ENCODE results near the gene PAPPA. TPM values are rescaled to one million over a fixed set of nuclear protein-coding genes. Genes with fewer than 3 reads are reported as not detected.

Gene PAPPA
- total RNA-seq, 1 experiment from 2014 or later: 0.22 TPM

DNA sequence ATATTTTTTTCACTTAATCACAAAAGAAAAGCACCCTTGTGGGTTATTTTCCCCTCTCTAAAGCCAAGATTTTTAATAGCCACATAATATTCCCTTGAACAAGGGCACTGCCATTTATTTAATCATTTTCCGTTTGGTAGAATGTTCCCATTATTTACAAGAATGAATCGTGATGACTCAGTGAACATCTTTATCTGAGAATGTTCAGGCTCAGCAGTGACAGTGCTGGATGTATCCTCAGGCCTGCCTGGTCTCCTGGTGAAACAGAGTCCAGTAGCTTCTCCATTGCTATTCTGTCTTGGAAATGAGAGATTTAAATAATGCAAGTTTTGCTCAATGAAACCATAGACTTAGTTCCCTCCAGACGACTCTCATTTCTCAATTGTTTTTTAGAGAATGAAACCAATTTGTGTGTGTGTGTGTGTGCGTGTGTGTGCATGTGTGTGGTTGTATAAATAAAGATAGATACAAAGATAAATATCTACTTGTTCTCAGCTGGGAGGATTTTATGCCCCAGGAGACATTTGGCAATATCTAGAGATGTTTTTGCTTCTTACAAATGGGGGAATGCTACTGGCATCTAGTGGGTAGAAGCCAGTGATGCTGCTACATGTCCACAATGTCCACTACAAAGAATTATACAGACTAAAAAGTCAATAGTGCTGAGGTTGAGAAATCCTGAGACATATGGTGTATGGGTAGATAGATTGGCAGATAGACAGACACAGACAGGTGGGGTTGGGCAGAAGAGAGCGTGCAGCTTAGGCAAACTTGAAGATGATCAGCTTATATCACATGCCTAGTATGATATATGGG is 55.0 kb downstream of the PAPPA start:
- no peaks in the 10 kb centered on the region for H3K9me3 Mint-ChIP-seq
- CTCF ChIA-PET: no interaction called here
- ATAC-seq (no peak), DNase-seq (ENCODE audit: low spot score) (no peak)
- POLR2A ChIA-PET: no interaction called here
- H3K27me3 Mint-ChIP-seq (ENCODE audit: low read depth): peaks cover 11% of the 10 kb centered on the region
- no peaks in the 10 kb centered on the region for H3K36me3 Mint-ChIP-seq
- peaks cover 22% of the 10 kb centered on the region for H3K4me1 Mint-ChIP-seq
- TF ChIP-seq ZNF423 (CRISPR knock-in tag; IDR thresholded peaks at IDR 0.05): no peak
- no peak for TF ChIP-seq PRRX2 (CRISPR knock-in tag; IDR thresholded peaks at IDR 0.05)
- TF ChIP-seq, protein P1, sequence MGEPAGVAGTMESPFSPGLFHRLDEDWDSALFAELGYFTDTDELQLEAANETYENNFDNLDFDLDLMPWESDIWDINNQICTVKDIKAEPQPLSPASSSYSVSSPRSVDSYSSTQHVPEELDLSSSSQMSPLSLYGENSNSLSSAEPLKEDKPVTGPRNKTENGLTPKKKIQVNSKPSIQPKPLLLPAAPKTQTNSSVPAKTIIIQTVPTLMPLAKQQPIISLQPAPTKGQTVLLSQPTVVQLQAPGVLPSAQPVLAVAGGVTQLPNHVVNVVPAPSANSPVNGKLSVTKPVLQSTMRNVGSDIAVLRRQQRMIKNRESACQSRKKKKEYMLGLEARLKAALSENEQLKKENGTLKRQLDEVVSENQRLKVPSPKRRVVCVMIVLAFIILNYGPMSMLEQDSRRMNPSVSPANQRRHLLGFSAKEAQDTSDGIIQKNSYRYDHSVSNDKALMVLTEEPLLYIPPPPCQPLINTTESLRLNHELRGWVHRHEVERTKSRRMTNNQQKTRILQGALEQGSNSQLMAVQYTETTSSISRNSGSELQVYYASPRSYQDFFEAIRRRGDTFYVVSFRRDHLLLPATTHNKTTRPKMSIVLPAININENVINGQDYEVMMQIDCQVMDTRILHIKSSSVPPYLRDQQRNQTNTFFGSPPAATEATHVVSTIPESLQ (CRISPR knock-in tag; IDR thresholded peaks at IDR 0.05): no peak
- no peak for TF ChIP-seq ZNF396 (CRISPR knock-in tag; IDR thresholded peaks at IDR 0.05; ENCODE audit: borderline replicate concordance)
- no peak overlapping the region for H3K27ac Mint-ChIP-seq
- H3K4me3 Mint-ChIP-seq: no peak overlapping the region

DNA sequence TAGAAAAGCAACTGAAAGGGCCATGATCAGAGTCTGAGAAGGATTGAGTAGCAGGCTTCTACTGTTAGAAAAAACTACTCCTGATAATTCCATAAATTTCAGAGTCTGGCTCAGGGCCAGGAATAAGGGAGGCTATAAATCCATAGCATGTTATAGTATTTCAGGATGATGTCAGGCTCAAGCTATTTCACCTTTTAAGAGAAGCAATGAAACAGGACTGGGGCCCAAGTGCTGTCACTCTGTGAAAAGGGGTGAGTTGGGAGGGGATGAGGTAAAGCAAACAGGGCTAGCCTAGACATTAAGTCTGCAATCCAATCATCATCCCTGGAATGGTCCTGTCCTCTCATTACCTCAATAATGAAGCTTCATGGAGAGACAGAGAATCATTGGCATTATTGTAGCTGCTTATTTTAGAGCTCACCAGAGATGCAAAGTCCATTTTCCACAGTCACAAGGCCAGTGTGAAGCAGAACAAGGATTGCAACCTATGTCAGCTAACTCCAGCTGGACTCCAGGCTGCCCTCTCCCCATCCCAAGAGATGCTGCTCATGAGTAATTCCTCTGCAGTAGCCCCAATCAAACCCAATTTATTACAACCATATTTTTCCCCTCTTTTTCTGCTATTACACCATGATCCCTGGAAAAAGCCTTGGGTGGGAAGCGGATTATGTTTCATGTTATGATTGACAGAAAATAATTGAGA is 56.0 kb downstream of the PAPPA start:
- Mint-ChIP-seq H3K4me3 (no peak overlapping the region), H3K9me3 (no peaks in the 10 kb centered on the region), H3K4me1 (peaks cover 26% of the 10 kb centered on the region), H3K27ac (no peak overlapping the region), H3K27me3 (ENCODE audit: low read depth) (peaks cover 11% of the 10 kb centered on the region), H3K36me3 (no peaks in the 10 kb centered on the region)
- no peak for ATAC-seq
- no peak for DNase-seq (ENCODE audit: low spot score)
- TF ChIP-seq, protein P2, sequence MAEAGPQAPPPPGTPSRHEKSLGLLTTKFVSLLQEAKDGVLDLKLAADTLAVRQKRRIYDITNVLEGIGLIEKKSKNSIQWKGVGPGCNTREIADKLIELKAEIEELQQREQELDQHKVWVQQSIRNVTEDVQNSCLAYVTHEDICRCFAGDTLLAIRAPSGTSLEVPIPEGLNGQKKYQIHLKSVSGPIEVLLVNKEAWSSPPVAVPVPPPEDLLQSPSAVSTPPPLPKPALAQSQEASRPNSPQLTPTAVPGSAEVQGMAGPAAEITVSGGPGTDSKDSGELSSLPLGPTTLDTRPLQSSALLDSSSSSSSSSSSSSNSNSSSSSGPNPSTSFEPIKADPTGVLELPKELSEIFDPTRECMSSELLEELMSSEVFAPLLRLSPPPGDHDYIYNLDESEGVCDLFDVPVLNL (CRISPR knock-in tag; IDR thresholded peaks at IDR 0.05; ENCODE audit: borderline replicate concordance, low read depth): no peak
- no peak for TF ChIP-seq FOXK1 (CRISPR knock-in tag; IDR thresholded peaks at IDR 0.05)
- POLR2A ChIA-PET: no interaction called here
- CTCF ChIA-PET: no interaction called here

DNA sequence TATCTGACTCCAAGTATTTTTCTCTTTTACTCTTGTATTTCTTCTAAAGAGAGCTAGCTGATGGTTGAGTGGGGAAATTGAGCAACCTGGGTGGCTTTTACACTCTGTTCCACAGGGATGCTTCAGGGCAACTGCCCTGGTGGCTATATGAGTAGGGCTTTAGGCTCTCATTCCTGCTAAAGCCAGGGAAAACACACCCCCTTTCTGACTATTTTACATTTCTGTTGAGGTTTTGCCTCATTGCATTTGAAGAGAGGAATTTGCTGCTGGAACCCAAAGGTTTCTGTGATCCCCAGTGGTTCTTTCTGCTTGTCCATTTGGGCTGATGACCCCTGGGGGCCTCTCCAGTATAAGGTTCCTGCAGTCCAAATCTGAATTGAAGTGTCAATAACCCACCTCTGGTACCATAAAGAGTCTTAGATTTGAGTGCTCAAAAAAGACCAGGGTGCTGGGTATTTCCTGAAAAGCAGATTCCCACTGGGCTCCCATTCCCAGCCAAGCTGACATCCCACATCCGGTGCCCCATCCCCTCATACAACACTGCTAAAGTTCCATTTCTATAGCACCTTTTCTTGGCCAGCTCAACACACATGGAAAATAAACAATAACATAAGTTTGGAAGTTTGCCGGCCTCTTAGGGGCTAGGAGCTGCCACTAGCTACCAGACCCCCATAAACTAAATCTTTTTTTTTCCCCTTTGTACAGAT is 59.5 kb downstream of the PAPPA start:
- CTCF ChIA-PET: interaction anchor here (0.7 kb wide), 1 partner anchor 52 kb away, joined by 3 read pairs; no protein-coding TSS in a partner anchor
- Mint-ChIP-seq H3K36me3 (no peaks in the 10 kb centered on the region), H3K27me3 (ENCODE audit: low read depth) (no peaks in the 10 kb centered on the region; the same call in 1 of the 2 replicates), H3K4me1 (peaks cover 17% of the 10 kb centered on the region), H3K9me3 (peaks cover 9% of the 10 kb centered on the region), H3K4me3 (no peak overlapping the region), H3K27ac (no peak overlapping the region)
- DNase-seq (ENCODE audit: low spot score) (no peak), ATAC-seq (peak; percentile 78)
- TF ChIP-seq JUN (CRISPR knock-in tag; IDR thresholded peaks at IDR 0.05): no peak
- TF ChIP-seq GABPB1 (CRISPR knock-in tag; IDR thresholded peaks at IDR 0.05): no peak
- POLR2A ChIA-PET: no interaction called here

DNA sequence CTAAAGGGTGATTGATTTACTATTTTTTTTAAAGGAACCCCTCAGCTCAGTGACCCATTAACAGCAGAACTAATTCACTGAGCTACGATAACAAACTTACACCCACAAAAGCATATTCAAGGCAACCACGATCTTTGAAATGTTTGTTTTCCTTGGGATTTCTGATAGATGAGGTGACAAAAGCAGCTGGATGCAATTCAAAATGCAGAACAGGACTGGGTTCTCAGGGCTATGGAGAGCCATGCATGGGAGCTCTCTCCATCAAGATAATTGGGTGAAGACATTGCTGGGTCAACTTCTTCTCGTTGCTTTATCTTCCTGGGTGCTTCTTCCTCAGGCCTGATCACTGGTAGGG is 60.1 kb downstream of the PAPPA start:
- no peak overlapping the region for H3K4me3 Mint-ChIP-seq
- DNase-seq (ENCODE audit: low spot score): no peak
- H3K9me3 Mint-ChIP-seq: peaks cover 9% of the 10 kb centered on the region
- TF ChIP-seq SMAD4 (CRISPR knock-in tag; IDR thresholded peaks at IDR 0.05): no peak
- TF ChIP-seq CBFB (CRISPR knock-in tag; IDR thresholded peaks at IDR 0.05; ENCODE audit: low read depth): no peak
- no peak for TF ChIP-seq TCF7 (CRISPR knock-in tag; IDR thresholded peaks at IDR 0.05; ENCODE audit: low read depth)
- TF ChIP-seq MYBL2 (CRISPR knock-in tag; IDR thresholded peaks at IDR 0.05): no peak
- TF ChIP-seq, protein P3, sequence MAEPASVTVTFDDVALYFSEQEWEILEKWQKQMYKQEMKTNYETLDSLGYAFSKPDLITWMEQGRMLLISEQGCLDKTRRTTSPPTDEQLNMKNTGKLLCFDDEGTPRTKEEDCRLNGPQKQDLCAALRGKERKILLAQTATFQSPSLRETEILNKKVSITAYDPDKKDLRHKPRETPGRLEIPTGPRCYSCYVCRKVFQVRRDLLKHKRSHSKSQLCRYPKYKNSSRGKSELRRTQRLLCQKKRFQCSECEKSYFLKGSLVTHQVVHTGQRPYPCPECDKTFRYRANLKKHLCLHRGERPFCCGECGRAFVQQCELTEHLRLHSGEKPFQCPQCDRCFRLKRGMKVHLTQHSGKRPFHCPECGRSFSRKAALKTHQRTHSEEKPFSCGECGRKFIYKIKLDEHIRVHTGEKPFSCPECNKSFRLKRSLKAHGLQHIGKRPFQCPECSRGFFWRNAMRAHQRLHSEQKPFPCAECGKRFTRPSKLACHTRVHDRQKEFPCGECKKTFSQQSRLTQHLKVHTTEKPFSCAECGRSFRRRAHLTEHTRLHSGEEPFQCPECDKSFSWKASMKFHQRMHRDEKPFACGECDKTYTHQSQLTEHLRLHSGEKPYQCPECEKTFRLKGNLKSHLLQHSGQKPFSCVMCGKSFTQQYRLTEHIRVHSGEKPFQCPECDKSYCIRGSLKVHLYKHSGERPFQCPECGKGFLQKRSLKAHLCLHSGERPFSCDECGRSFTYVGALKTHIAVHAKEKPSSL (CRISPR knock-in tag; conservative IDR thresholded peaks at IDR 0.05): no peak
- TF ChIP-seq HMGA2 (CRISPR knock-in tag; IDR thresholded peaks at IDR 0.05): no peak
- no peak for TF ChIP-seq ZNF396 (CRISPR knock-in tag; IDR thresholded peaks at IDR 0.05; ENCODE audit: borderline replicate concordance)
- no peak for TF ChIP-seq GRHL2 (CRISPR knock-in tag; IDR thresholded peaks at IDR 0.05; ENCODE audit: insufficient replicate concordance, severe bottlenecking)
- no peak for TF ChIP-seq IRF2 (CRISPR knock-in tag; IDR thresholded peaks at IDR 0.05; ENCODE audit: borderline replicate concordance, low read depth)
- no peak for TF ChIP-seq TEAD1 (CRISPR knock-in tag; IDR thresholded peaks at IDR 0.05)
- no peak for TF ChIP-seq FOXJ3 (CRISPR knock-in tag; IDR thresholded peaks at IDR 0.05; ENCODE audit: borderline replicate concordance)
- no peak for TF ChIP-seq ZNF121 (CRISPR knock-in tag; IDR thresholded peaks at IDR 0.05)
- no peak for TF ChIP-seq SMAD3 (CRISPR knock-in tag; IDR thresholded peaks at IDR 0.05; ENCODE audit: borderline replicate concordance)
- no peak for ATAC-seq
- peaks cover 17% of the 10 kb centered on the region for H3K4me1 Mint-ChIP-seq
- H3K27me3 Mint-ChIP-seq (ENCODE audit: low read depth): no peaks in the 10 kb centered on the region; the same call in 1 of the 2 replicates
- POLR2A ChIA-PET: interaction anchor here (0.5 kb wide), 1 partner anchor 60 kb away, joined by 3 read pairs; the partner anchor contains the start of gene PAPPA
- H3K36me3 Mint-ChIP-seq: no peaks in the 10 kb centered on the region
- H3K27ac Mint-ChIP-seq: no peak overlapping the region
- CTCF ChIA-PET: interaction anchor here (0.8 kb wide), 1 partner anchor 73 kb away, joined by 3 read pairs; no protein-coding TSS in a partner anchor

Data from WTC11 (cell line).